ENCODE measurements around the gene CFAP77.

Gene CFAP77

GRCh38 chr9:132516911-132517310 lies 106.9 kb downstream of the CFAP77 start:
- TF ChIP-seq CTCF (IDR thresholded peaks at IDR 0.05; ENCODE audit: extremely low read depth, missing control alignments) = no peak
- DNase-seq (ENCODE audit: low spot score) = no peak

GRCh38 chr9:132517815-132518550 lies 108.0 kb downstream of the CFAP77 start:
- DNase-seq (ENCODE audit: low spot score) = no peak
- no peak for TF ChIP-seq CTCF (IDR thresholded peaks at IDR 0.05; ENCODE audit: extremely low read depth, missing control alignments)

- no peak for DNase-seq (ENCODE audit: low spot score)
- no peak for TF ChIP-seq CTCF (IDR thresholded peaks at IDR 0.05; ENCODE audit: extremely low read depth, missing control alignments)
These were observed 108.6 kb downstream of the CFAP77 start for GRCh38 chr9:132518626-132519025.

- no peak for DNase-seq (ENCODE audit: low spot score)
- TF ChIP-seq CTCF (IDR thresholded peaks at IDR 0.05; ENCODE audit: extremely low read depth, missing control alignments) = no peak
These were observed 109.0 kb downstream of the CFAP77 start for GRCh38 chr9:132519033-132519432.

GRCh38 chr9:132520612-132521011 lies 110.6 kb downstream of the CFAP77 start:
- no peak for TF ChIP-seq CTCF (IDR thresholded peaks at IDR 0.05; ENCODE audit: extremely low read depth, missing control alignments)
- DNase-seq (ENCODE audit: low spot score) = no peak

GRCh38 chr9:132525308-132526023 lies 115.5 kb downstream of the CFAP77 start:
- no peak for DNase-seq (ENCODE audit: low spot score)
- no peak for TF ChIP-seq CTCF (IDR thresholded peaks at IDR 0.05; ENCODE audit: extremely low read depth, missing control alignments)

GRCh38 chr9:132531195-132531594 lies 121.2 kb downstream of the CFAP77 start:
- no peak for DNase-seq (ENCODE audit: low spot score)
- no peak for TF ChIP-seq CTCF (IDR thresholded peaks at IDR 0.05; ENCODE audit: extremely low read depth, missing control alignments)
